Measurements from ENCODE around the gene CD38.

CD38 gene

GRCh38 chr4:15899511-15899910 is 121.4 kb downstream of the CD38 start:
- no peak for DNase-seq (ENCODE audit: low spot score)

- no peak for DNase-seq (ENCODE audit: low spot score)
Observed at GRCh38 chr4:15901007-15901406, 122.9 kb downstream of the CD38 start.

GRCh38 chr4:15901998-15902397 is 123.9 kb downstream of the CD38 start:
- no peak for DNase-seq (ENCODE audit: low spot score)

- DNase-seq (ENCODE audit: low spot score) = no peak
Observed at GRCh38 chr4:15902746-15903145, 124.6 kb downstream of the CD38 start.
